HL-60/S4 treated with retinoic acid at 250 ng/mL for 4 days and 3 days (cell line): ENCODE measurements around the gene RHEX.
"Not testable (repeated sequence)": the region's sequence is repeated elsewhere in the genome, so short reads cannot be mapped to it uniquely, and the experiment has no call there.

Experiments
- in situ Hi-C: fragments of 300-500 bp; cut with MboI; formaldehyde crosslinking; loops from 2 replicates; pipeline ENCODE4 v1.7.0; 2022; ENCODE audit warnings: low sequenced_read_pairs

Gene RHEX

DNA sequence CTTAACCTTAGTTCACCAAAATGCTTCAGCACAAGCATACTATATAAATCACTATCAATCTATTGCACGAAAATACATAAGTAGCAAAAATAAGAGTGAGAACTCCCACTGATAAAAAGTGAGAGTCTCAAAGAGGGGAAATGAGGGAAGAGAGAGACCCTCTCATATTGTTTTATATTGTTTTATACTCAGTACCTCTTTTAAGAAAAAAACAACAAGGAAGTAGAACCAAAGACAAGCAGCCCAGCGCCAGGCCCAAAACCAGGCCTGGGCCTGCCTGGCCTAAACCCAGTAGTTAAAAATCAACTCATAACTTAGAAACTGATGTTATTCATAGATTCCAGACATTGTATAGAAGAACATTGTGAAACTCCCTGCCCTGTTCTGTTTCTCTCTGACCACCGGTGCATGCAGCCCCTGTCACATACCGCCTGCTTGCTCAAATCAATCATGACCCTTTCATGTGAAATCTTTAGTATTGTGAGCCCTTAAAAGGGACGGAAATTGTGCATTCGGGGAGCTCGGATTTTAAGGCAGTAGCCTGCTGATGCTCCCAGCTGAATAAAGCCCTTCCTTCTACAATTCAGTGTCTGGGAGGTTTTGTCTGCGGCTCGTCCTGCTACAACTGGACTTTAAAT lies 5.4 kb downstream of the RHEX start:
- in situ Hi-C loops = not testable (repeated sequence)

GRCh38 chr1:206058927-206059292 lies 5.9 kb downstream of the RHEX start:
- in situ Hi-C loops = no loop called here

DNA sequence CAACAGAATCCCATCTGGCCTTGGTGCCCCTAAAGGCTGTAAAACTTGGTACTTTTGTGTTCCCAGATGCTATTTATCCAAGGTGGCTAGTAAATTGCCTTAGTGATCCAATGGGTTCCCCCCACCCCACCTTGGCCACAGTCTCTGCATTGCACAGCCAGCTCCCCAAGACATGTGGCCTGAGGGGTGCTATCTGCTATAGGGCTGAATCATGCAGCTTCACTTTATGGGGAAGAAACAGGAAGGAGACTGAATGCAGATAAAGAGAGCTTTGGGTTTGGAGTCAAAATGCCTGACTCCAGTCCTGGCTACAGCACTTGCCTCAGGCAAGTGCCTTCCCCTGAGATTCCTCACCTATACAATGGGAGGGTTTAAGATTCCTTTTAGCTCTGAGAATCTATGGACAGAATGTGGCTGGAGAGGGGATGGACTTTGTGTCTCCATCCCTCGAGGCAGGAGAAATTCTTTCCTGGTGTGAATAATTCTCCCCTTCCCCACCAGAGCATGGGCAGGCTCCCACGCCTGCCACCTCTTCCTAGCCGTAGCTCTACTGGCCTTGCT lies 6.5 kb downstream of the RHEX start:
- in situ Hi-C loops = no loop called here

DNA sequence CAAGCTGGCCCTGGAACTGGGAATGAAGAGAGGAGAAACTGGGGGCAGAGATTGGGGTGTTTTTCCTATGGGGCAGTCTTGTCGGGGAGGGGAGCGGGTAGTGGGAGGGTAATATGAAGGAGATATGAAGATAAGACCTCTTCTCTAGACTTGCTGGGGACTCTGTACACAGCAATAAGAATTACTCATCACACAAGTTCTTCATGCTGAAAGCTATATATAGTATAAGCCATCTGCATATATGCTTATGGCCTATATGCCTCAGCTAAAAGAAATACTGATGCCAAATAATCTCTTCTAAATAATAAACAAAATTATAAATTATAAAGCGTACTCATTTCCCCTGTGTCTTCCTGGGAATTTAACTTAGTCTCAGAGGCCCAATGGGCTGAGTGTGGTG lies 7.9 kb downstream of the RHEX start:
- in situ Hi-C loops = no loop called here

DNA sequence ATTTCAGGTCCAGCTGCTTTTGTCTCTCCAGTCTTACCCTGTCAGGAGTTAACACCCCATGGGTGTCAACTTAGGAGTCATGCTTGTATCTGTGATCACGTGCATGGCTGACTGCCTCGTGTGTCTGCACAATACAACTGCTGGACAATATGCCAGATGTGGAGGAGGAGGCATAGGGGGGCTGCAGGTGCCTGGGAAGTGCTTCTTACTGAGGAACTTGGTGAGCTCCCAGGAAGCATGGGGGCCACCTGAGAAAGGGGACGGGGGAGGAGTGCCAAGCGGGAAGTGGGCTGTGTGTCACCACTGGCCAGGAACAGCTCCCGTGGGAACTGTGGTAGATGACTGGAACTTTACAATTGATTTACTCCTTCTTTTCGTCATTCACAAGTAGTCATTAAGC lies 9.5 kb downstream of the RHEX start:
- in situ Hi-C loops = no loop called here

DNA sequence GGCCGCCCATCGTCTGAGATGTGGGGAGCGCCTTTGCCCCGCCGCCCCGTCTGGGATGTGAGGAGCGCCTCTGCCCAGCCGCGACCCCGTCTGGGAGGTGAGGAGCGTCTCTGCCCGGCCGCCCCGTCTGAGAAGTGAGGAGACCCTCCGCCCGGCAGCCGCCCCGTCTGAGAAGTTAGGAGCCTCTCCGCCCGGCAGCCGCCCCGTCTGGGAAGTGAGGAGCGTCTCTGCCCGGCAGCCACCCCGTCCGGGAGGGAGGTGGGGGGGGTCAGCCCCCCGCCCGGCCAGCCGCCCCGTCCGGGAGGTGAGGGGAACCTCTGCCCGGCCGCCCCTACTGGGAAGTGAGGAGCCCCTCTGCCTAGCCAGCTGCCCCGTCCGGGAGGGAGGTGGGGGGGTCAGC lies 11.0 kb downstream of the RHEX start:
- in situ Hi-C loops = not testable (repeated sequence)

DNA sequence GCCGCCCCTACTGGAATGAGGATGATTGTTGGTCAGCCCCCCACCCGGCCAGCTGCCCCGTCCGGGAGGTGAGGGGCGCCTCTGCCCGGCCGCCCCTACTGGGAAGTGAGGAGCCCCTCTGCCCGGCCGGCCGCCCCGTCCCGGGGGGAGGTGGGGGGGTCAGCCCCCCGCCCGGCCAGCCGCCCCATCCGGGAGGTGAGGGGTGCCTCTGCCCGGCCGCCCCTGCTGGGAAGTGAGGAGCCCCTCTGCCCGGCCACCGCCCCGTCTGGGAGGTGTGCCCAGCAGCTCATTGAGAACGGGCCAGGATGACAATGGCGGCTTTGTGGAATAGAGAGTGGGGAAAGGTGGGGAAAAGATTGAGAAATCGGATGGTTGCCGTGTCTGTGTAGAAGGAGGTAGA lies 11.5 kb downstream of the RHEX start:
- in situ Hi-C loops = not testable (repeated sequence)

GRCh38 chr1:206065547-206066145 lies 12.7 kb downstream of the RHEX start:
- in situ Hi-C loops = no loop called here

- in situ Hi-C loops = no loop called here
Observed at GRCh38 chr1:206066479-206067171, 13.7 kb downstream of the RHEX start.

GRCh38 chr1:206067486-206068227 lies 14.7 kb downstream of the RHEX start:
- in situ Hi-C loops = no loop called here

GRCh38 chr1:206068314-206068713 lies 15.3 kb downstream of the RHEX start:
- in situ Hi-C loops = no loop called here

GRCh38 chr1:206070627-206071304 lies 17.8 kb downstream of the RHEX start:
- in situ Hi-C loops = no loop called here

DNA sequence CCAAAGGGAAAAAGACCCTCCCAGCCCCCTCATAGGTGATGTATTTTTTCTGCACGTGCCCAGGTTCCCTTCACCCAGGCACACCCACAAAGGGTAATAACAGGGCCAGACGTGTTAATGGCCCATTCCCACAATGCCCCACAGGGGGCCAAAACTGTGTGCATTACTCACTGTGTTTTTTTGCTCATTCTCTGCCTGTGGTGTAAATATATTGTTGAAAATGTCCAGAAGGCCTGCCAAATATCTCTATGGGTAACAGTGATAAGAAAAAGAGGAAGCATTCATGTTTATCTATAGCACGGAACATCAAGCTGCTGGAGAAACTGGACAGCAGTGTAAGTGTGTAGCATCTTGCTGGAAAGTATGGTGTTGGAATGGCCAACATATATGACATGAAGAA lies 21.9 kb downstream of the RHEX start:
- in situ Hi-C loops = no loop called here

- in situ Hi-C loops = no loop called here
Observed at GRCh38 chr1:206075786-206076755, 23.1 kb downstream of the RHEX start.

GRCh38 chr1:206079135-206079534 lies 26.2 kb downstream of the RHEX start:
- in situ Hi-C loops = no loop called here

DNA sequence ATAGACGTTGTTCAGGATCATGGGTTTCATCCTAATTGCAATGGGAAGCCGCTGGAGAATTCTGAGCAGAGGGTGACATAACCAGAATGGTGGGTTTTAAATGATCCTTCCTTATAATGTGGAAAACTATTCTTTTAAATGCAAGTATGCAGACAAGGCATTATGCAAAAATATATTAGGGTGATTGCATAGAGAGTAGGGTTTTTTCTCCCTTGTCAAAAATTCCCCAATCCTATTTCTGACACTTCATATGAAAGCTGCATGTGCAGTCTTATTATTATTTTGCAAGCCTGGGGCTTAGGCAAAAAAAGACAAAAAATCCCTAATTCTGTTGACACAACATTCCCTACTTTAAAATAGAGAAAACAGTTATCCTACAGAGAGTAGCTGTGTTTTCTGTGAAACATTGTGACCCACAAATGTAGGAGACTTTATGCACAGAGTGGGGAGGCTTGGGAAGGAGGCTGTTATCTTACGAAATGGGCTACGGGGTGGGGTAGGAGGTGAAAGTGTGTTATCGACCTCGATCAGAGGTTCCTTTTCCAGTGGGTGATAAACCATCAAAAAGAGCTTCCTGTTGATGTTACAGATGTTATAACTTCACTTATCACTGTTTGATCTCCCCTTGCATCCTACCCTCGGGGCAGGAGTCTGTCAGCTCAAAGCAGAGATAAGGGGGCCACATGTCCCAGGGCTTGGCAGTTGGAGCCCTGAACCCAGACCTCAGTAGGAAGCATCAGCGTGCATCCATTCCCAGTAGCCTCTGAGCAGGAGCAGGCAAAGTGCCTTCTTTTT lies 27.2 kb downstream of the RHEX start:
- in situ Hi-C loops = no loop called here

GRCh38 chr1:206081856-206082255 lies 28.9 kb downstream of the RHEX start:
- in situ Hi-C loops = no loop called here

DNA sequence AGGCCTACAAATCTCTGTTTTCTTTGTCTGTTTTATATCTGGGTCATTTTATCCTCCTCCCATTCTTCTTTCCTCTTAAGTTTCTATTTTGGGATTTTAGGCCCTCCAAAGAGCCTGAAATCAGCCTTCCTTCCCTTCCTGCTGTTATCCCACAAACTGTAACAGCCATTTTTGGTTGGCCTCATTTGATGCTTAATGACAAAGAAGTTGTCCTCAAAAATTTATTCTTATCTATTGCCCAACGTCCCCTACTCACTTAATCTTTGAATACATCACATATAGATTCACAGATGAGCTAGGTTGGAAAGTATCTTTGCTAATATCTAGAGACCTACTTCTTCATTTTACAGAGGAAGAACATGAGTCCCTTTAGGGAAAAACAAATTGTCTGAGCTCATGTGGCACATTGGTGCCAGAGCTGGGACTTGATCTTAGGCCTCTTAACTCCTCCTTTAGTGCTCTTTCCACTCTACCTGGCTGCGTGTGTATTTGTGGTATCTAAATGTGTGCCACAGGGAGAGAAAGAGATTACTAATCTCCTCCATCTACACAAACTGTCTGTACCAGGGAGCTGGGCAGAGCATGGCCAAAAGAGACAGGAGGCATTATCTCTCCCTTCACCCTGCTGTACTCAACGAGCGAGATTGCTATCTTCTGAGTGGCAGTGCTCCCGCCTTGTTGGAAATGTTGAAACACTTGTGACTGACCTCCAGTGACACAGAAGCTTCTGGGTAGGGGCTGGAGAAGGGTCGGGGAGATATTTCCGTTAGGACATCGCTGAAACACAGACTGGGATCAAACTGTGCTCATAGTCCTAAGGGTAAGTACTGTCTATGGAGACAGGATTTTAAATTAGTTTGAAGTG lies 30.1 kb downstream of the RHEX start:
- in situ Hi-C loops = no loop called here
